Caco-2 (cell line): Measurements from ENCODE around the gene CYBB. TPM values are rescaled to one million over a fixed set of nuclear protein-coding genes. Genes with fewer than 3 reads are reported as not detected.

ENCODE experiments used
- BruUV-seq: library from RNA; stranded (reverse); fragments of 400-500 nt; replicated peaks from 2 replicates; lab custom pipeline; 2021; lab: Mats Ljungman, UMichigan
- CTCF ChIA-PET: fragments of 300-600 bp; sonication (Branson Sonifier 250); formaldehyde crosslinking; loops from one replicate; lab custom pipeline; 2022; ENCODE audit warnings: antibody characterized with exemption; lab: Charles Lee
- POLR2A ChIA-PET: fragments of 300-600 bp; sonication (Branson Sonifier 250); formaldehyde crosslinking; loops from one replicate; lab custom pipeline; 2022; ENCODE audit warnings: antibody characterized with exemption; lab: Charles Lee
- DNase-seq, 2 experiments: peaks; one replicate each; pipeline versions ENCODE4 v3.0.0 to v3.0.0-alpha.2; 2020 to 2022
- H3K27me3 ChIP-seq: replicated peaks from 2 replicates; pipeline ENCODE4 v1.6.0; 2011; ENCODE audit warnings: low read length; ENCODE audit not compliant: control insufficient read depth, insufficient read depth
- H3K36me3 ChIP-seq: 2 replicates; pipeline ENCODE4 v1.5.1; 2011; ENCODE audit warnings: low read length; ENCODE audit not compliant: control insufficient read depth, insufficient read depth
- H3K4me1 ChIP-seq: fragments of 250-450 bp; sonication (Bioruptor Pico); 2 replicates; pipeline ENCODE4 v1.5.1; 2020; ENCODE audit warnings: mild to moderate bottlenecking
- H3K4me3 ChIP-seq: 2 replicates; pipeline ENCODE4 v1.5.1; 2011; ENCODE audit warnings: low read depth, mild to moderate bottlenecking, control low read depth, low read length
- H3K9me3 ChIP-seq: fragments of 250-450 bp; sonication (Bioruptor Pico); 2 replicates; pipeline ENCODE4 v1.5.1; 2020; ENCODE audit warnings: mild to moderate bottlenecking, moderate library complexity
- H3K27ac Mint-ChIP-seq: one replicate; pipeline ENCODE4 v1.8.0; 2022; ENCODE audit warnings: mixed read lengths; ENCODE audit not compliant: unreplicated experiment
- H3K27me3 Mint-ChIP-seq: one replicate; pipeline ENCODE4 v1.8.0; 2022; ENCODE audit warnings: mixed read lengths; ENCODE audit not compliant: insufficient read depth, unreplicated experiment
- H3K36me3 Mint-ChIP-seq: one replicate; pipeline ENCODE4 v1.8.0; 2022; ENCODE audit warnings: mild to moderate bottlenecking, mixed read lengths; ENCODE audit not compliant: insufficient read depth, unreplicated experiment
- H3K4me1 Mint-ChIP-seq: one replicate; pipeline ENCODE4 v1.8.0; 2022; ENCODE audit warnings: low read depth, mixed read lengths; ENCODE audit not compliant: unreplicated experiment
- H3K4me3 Mint-ChIP-seq: one replicate; pipeline ENCODE4 v1.8.0; 2022; ENCODE audit warnings: mild to moderate bottlenecking, moderate library complexity, mixed read lengths; ENCODE audit not compliant: unreplicated experiment
- H3K9me3 Mint-ChIP-seq: one replicate; pipeline ENCODE4 v1.8.0; 2022; ENCODE audit warnings: mixed read lengths; ENCODE audit not compliant: unreplicated experiment
- intact Hi-C: fragments of 100-400 bp; cut with micrococcal nuclease; formaldehyde crosslinking; loops from one replicate; pipeline ENCODE4 v1.10.0; 2022; ENCODE audit not compliant: unreplicated experiment
- total RNA-seq: library from RNA; stranded (reverse); gene quantifications from 2 replicates; pipeline ENCODE4 v1.2.3, GENCODE V29; 2022
- TF ChIP-seq, protein P1 (sequence below), 2 experiments: fragments of 200-600 bp in 1 of 2; IDR thresholded peaks; 1 replicate in 1 of 2; 2 replicates in 1 of 2; pipeline versions ENCODE4 v1.5.1 to v1.8.0; 2011 to 2022; ENCODE audit warnings: antibody characterized with exemption in 1 of 2, control low read depth in 1 of 2, inconsistent platforms in 1 of 2, low read depth in 1 of 2, low read length in 1 of 2, mild to moderate bottlenecking in 1 of 2, moderate library complexity in 1 of 2; ENCODE audit not compliant: insufficient read depth in 1 of 2, severe bottlenecking in 1 of 2, unreplicated experiment in 1 of 2

Gene CYBB
- total RNA-seq, 1 experiment from 2014 or later: 0.43 TPM

DNA sequence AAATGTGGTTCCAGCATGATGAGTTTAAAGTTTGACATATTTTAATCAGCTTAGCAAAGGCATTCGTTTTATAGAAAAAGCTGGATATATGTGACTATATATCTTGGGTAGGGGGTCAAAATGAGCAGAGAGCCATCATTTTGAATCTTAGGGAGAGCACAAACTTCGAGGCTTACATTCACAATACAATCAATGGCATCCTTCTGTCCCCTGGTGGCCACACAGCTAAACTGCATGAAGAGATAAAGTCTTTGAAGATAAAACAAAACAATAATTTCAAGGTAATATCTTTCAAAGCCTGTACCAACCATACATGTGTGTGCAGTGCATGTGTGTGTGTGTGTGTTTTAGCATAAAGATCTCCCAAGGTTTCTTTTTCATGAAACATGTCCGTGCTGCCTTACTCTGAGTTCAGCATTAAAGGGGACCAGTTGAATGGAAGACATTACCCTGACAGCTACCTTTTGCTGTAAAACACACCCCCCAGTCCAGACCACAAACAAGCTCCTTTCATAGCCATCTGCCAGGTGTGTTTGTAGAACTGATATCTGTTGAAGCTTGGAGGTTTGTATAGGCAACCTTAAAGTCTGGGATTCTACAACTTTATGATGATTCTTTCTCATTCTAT, 45.5 kb downstream of the CYBB start:
- Histone ChIP-seq H3K4me1 (no peaks in the 10 kb centered on the region), H3K36me3 (no peaks in the 10 kb centered on the region), H3K27me3 (no peaks in the 10 kb centered on the region), H3K9me3 (no peaks in the 10 kb centered on the region), H3K4me3 (no peak overlapping the region)
- TF ChIP-seq, protein P1, sequence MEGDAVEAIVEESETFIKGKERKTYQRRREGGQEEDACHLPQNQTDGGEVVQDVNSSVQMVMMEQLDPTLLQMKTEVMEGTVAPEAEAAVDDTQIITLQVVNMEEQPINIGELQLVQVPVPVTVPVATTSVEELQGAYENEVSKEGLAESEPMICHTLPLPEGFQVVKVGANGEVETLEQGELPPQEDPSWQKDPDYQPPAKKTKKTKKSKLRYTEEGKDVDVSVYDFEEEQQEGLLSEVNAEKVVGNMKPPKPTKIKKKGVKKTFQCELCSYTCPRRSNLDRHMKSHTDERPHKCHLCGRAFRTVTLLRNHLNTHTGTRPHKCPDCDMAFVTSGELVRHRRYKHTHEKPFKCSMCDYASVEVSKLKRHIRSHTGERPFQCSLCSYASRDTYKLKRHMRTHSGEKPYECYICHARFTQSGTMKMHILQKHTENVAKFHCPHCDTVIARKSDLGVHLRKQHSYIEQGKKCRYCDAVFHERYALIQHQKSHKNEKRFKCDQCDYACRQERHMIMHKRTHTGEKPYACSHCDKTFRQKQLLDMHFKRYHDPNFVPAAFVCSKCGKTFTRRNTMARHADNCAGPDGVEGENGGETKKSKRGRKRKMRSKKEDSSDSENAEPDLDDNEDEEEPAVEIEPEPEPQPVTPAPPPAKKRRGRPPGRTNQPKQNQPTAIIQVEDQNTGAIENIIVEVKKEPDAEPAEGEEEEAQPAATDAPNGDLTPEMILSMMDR (IDR thresholded peaks at IDR 0.05; ENCODE audit: insufficient read depth in 1 of 2, low read depth in 1 of 2, low read length in 1 of 2, severe bottlenecking in 1 of 2, unreplicated experiment in 1 of 2): peak; percentile 55 to 75
- intact Hi-C loops: loop anchor here (1.0 to 10.0 kb wide), 5 partner anchors 38 to 352 kb away; no protein-coding TSS in a partner anchor
- no peaks in the 10 kb centered on the region for H3K27me3 Mint-ChIP-seq
- CTCF ChIA-PET: interaction anchor here (0.6 to 1.7 kb wide), 5 partner anchors 10 to 329 kb away, joined by 3 to 8 read pairs (median 4); no protein-coding TSS in a partner anchor
- no peak overlapping the region for H3K27ac Mint-ChIP-seq
- peak; percentile 32 to 41 for DNase-seq
- no peak overlapping the region for H3K4me3 Mint-ChIP-seq
- H3K36me3 Mint-ChIP-seq: no peaks in the 10 kb centered on the region
- peaks cover 11% of the 10 kb centered on the region for H3K4me1 Mint-ChIP-seq
- POLR2A ChIA-PET: no interaction called here
- no peaks in the 10 kb centered on the region for H3K9me3 Mint-ChIP-seq
- BruUV-seq: no TSS peak

GRCh38 chrX:37829721-37830120, 49.9 kb downstream of the CYBB start:
- Histone ChIP-seq H3K9me3 (no peaks in the 10 kb centered on the region), H3K27me3 (no peaks in the 10 kb centered on the region), H3K36me3 (no peaks in the 10 kb centered on the region), H3K4me1 (no peaks in the 10 kb centered on the region), H3K4me3 (no peak overlapping the region)
- intact Hi-C loops: loop anchor here (5.0 to 10.0 kb wide), 3 partner anchors 42 to 348 kb away; no protein-coding TSS in a partner anchor
- H3K36me3 Mint-ChIP-seq: no peaks in the 10 kb centered on the region
- ChIA-PET CTCF (no interaction called here), POLR2A (no interaction called here)
- no TSS peak for BruUV-seq
- TF ChIP-seq, protein P1 (IDR thresholded peaks at IDR 0.05; ENCODE audit: insufficient read depth in 1 of 2, low read depth in 1 of 2, low read length in 1 of 2, severe bottlenecking in 1 of 2, unreplicated experiment in 1 of 2): no peak
- H3K27me3 Mint-ChIP-seq: no peaks in the 10 kb centered on the region
- H3K27ac Mint-ChIP-seq: no peak overlapping the region
- no peaks in the 10 kb centered on the region for H3K9me3 Mint-ChIP-seq
- no peak overlapping the region for H3K4me3 Mint-ChIP-seq
- H3K4me1 Mint-ChIP-seq: peaks cover 7% of the 10 kb centered on the region
- no peak for DNase-seq

- Mint-ChIP-seq H3K4me1 (peaks cover under 1% of the 10 kb centered on the region), H3K36me3 (no peaks in the 10 kb centered on the region), H3K9me3 (no peaks in the 10 kb centered on the region), H3K27ac (no peak overlapping the region), H3K27me3 (no peaks in the 10 kb centered on the region), H3K4me3 (no peak overlapping the region)
- POLR2A ChIA-PET: no interaction called here
- DNase-seq: no peak
- Histone ChIP-seq H3K27me3 (no peaks in the 10 kb centered on the region), H3K9me3 (no peaks in the 10 kb centered on the region), H3K36me3 (no peaks in the 10 kb centered on the region), H3K4me3 (no peak overlapping the region), H3K4me1 (no peaks in the 10 kb centered on the region)
- CTCF ChIA-PET: no interaction called here
- TF ChIP-seq, protein P1 (IDR thresholded peaks at IDR 0.05; ENCODE audit: insufficient read depth in 1 of 2, low read depth in 1 of 2, low read length in 1 of 2, severe bottlenecking in 1 of 2, unreplicated experiment in 1 of 2): no peak
- intact Hi-C loops: no loop called here
- no TSS peak for BruUV-seq
These were observed 50.5 kb downstream of the CYBB start for GRCh38 chrX:37830371-37830770.
